Common myeloid progenitor, CD34-positive (primary cell): ENCODE data around the gene RHOBTB1. TPM values are rescaled to one million over a fixed set of nuclear protein-coding genes. Genes with fewer than 3 reads are reported as not detected.

ENCODE experiments used
- CTCF ChIA-PET: fragments of 350-600 bp; sonication (Branson Sonifier 250); formaldehyde crosslinking; loops from one replicate; lab custom pipeline; 2021; ENCODE audit warnings: antibody characterized with exemption; lab: Charles Lee
- POLR2A ChIA-PET: fragments of 350-600 bp; sonication (Branson Sonifier 250); formaldehyde crosslinking; loops from one replicate; lab custom pipeline; 2021; ENCODE audit warnings: antibody characterized with exemption; lab: Charles Lee
- DNase-seq, 3 donors: peaks; one replicate each; pipeline versions ENCODE4 v3.0.0 to v3.0.0-alpha.2; 2013
- H3K27ac ChIP-seq, 2 experiments: 1 replicate in 1 of 2; 2 replicates in 1 of 2; pipeline ENCODE4 v1.7.0; 2013; ENCODE audit warnings: inconsistent platforms in 2 of 2, low read length in 2 of 2, mild to moderate bottlenecking in 2 of 2, low read depth in 1 of 2, moderate library complexity in 1 of 2; ENCODE audit not compliant: severe bottlenecking in 2 of 2, insufficient read depth in 1 of 2, poor library complexity in 1 of 2
- H3K27me3 ChIP-seq, 5 experiments: replicated peaks in 2 of 5; 1 replicate in 3 of 5; 2 replicates in 2 of 5; pipeline versions ENCODE4 v1.6.1 to v1.7.0; 2013; ENCODE audit warnings: low read length in 4 of 5, mild to moderate bottlenecking in 2 of 5, moderate library complexity in 2 of 5, inconsistent platforms in 1 of 5; ENCODE audit not compliant: insufficient read depth in 5 of 5, control insufficient read depth in 4 of 5
- H3K36me3 ChIP-seq, 4 experiments: 1 replicate in 2 of 4; 2 replicates in 2 of 4; pipeline versions ENCODE4 v1.6.1 to v1.7.0; 2013; ENCODE audit warnings: low read length in 3 of 4, control low read depth in 1 of 4, mild to moderate bottlenecking in 1 of 4; ENCODE audit not compliant: control insufficient read depth in 4 of 4, insufficient read depth in 4 of 4
- H3K4me1 ChIP-seq, 4 experiments: 1 replicate in 3 of 4; 2 replicates in 1 of 4; pipeline versions ENCODE4 v1.6.1 to v1.7.1; 2013; ENCODE audit warnings: low read length in 3 of 4, mild to moderate bottlenecking in 3 of 4, control low read depth in 1 of 4, inconsistent platforms in 1 of 4, moderate library complexity in 1 of 4; ENCODE audit not compliant: control insufficient read depth in 4 of 4, insufficient read depth in 4 of 4; ENCODE audit errors: control extremely low read depth in 1 of 4
- H3K4me3 ChIP-seq, 7 experiments: 1 replicate in 4 of 7; 2 replicates in 3 of 7; pipeline versions ENCODE4 v1.5.1 to v1.7.0; 2013; ENCODE audit warnings: mild to moderate bottlenecking in 7 of 7, low read length in 6 of 7, moderate library complexity in 6 of 7, inconsistent platforms in 2 of 7, low read depth in 2 of 7, control low read depth in 1 of 7; ENCODE audit not compliant: insufficient read depth in 4 of 7, control insufficient read depth in 1 of 7; ENCODE audit errors: extremely low read depth in 1 of 7
- H3K9me3 ChIP-seq, 5 experiments: 1 replicate in 4 of 5; 2 replicates in 1 of 5; pipeline versions ENCODE4 v1.6.1 to v1.7.1; 2013; ENCODE audit warnings: low read length in 4 of 5, mild to moderate bottlenecking in 2 of 5, inconsistent platforms in 1 of 5, low read depth in 1 of 5, moderate library complexity in 1 of 5; ENCODE audit not compliant: control insufficient read depth in 4 of 5, insufficient read depth in 2 of 5; ENCODE audit errors: control extremely low read depth in 1 of 5
- WGBS: methylation state at CpG from one replicate; pipeline ENCODE4 v1.1.5; 2013; ENCODE audit not compliant: insufficient coverage; 5-methylcytosine and 5-hydroxymethylcytosine counted together
- polyA plus RNA-seq: library from polyadenylated mRNA; unstranded; fragments of 120-200 nt; gene quantifications from one replicate; pipeline ENCODE4 v1.2.1, GENCODE V29; 2013

Gene RHOBTB1, protein sequence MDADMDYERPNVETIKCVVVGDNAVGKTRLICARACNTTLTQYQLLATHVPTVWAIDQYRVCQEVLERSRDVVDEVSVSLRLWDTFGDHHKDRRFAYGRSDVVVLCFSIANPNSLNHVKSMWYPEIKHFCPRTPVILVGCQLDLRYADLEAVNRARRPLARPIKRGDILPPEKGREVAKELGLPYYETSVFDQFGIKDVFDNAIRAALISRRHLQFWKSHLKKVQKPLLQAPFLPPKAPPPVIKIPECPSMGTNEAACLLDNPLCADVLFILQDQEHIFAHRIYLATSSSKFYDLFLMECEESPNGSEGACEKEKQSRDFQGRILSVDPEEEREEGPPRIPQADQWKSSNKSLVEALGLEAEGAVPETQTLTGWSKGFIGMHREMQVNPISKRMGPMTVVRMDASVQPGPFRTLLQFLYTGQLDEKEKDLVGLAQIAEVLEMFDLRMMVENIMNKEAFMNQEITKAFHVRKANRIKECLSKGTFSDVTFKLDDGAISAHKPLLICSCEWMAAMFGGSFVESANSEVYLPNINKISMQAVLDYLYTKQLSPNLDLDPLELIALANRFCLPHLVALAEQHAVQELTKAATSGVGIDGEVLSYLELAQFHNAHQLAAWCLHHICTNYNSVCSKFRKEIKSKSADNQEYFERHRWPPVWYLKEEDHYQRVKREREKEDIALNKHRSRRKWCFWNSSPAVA
- 15.3 TPM for polyA plus RNA-seq

- Histone ChIP-seq H3K4me3 (peak within 1 kb of the TSS; percentile 70 to 87 (median 80)), H3K27me3 (peaks cover 0 to 1% (median 0%) of the 10 kb centered on the region in 5 experiments), H3K27ac (peak within 1 kb of the TSS; percentile 35 to 83), H3K36me3 (no peaks in the 10 kb centered on the region), H3K9me3 (no peaks in the 10 kb centered on the region), H3K4me1 (peaks cover 9 to 26% (median 15%) of the 10 kb centered on the region in 4 experiments)
- CTCF ChIA-PET: interaction anchor here (1.0 to 2.7 kb wide), 3 partner anchors 9 to 142 kb away, joined by 3 to 8 read pairs (median 4); no protein-coding TSS in a partner anchor
- WGBS: 0% methylated on average over 57 of the region's 77 CpGs
- POLR2A ChIA-PET: interaction anchor here (0.5 kb wide), 1 partner anchor 13 kb away, joined by 3 read pairs; no protein-coding TSS in a partner anchor
- peak; percentile 66 to 90 (median 86) for DNase-seq
Measured at GRCh38 chr10:60944058-60944909, at the start of gene RHOBTB1. TSS of gene RHOBTB1 (minus strand) at chr10:60944185. CDS start at chr10:60911542, 32,643 bp downstream.

DNA sequence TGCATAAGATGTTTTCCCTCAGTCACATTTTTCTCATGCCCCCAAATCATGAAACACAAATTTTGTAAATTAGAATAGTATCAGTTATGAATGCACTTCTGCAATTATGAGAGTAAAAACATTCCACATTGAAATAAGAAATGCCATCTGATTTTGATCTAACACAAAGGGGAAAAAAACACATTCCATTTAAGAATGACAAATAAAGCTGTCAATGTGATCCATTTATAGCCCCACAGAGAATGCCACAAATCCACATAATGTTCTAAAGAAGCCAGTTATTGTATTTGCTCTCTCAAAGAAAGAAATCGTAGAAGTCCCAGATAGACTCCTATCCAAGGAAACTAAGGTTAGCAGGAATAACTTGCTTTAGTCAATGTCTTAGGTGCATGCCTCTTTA lies 48.7 kb upstream of the RHOBTB1 start:
- Histone ChIP-seq H3K9me3 (peaks cover 0 to 6% (median 3%) of the 10 kb centered on the region in 5 experiments), H3K27ac (no peak overlapping the region), H3K27me3 (no peaks in the 10 kb centered on the region), H3K4me1 (no peaks in the 10 kb centered on the region), H3K36me3 (no peaks in the 10 kb centered on the region), H3K4me3 (no peak overlapping the region)
- ChIA-PET POLR2A (no interaction called here), CTCF (no interaction called here)
- whole genome bisulfite sequencing: no CpG with 5 or more reads among the region's 1 CpG
- no peak for DNase-seq

DNA sequence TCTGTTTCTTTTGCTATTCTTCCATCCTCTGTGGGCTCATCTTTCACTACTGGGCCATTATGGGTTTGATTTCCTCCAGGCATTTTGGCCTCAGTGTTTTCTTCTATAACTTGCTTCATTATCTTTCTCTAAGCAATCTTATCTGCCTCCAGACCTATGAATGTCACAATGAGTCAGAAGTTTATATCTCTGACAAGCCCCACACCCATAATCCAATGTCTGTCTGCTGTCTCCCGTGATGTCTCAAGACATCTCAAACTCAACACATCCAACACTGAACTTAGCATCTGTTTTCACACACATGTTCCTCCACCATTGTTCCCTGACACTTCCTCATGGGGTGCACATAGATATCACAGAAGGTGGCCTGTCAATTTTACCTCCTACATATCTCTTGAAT lies 46.7 kb upstream of the RHOBTB1 start:
- H3K9me3 ChIP-seq: peaks cover 0 to 6% (median 3%) of the 10 kb centered on the region in 5 experiments
- no peaks in the 10 kb centered on the region for H3K4me1 ChIP-seq
- no peak overlapping the region for H3K27ac ChIP-seq
- DNase-seq: no peak
- CTCF ChIA-PET: no interaction called here
- WGBS: 77% methylated on average over 1 of the region's 1 CpG
- no peak overlapping the region for H3K4me3 ChIP-seq
- H3K27me3 ChIP-seq: no peaks in the 10 kb centered on the region
- POLR2A ChIA-PET: no interaction called here
- H3K36me3 ChIP-seq: no peaks in the 10 kb centered on the region

DNA sequence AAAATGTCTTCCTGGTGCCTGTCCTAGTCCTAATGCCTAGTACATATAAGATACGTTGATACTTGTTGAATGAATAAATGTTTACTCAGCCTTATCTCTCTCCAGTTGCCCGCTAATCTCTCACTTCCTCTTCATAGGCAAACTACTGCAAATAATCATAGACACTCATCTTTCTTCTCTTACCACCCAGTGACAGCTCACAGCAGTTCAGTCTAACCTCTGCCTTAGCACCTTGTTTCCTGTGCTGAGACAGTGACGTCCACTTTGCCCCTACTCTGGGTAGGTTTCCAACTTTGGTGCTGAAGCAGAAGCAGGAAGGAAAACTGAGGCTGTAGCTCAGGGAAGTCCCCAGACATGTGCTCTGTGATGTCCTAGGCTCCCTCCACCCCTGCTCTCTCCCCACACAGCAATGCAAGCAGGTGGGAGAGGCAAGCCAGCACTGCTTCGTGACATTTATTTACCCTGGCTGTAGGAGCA lies 45.5 kb upstream of the RHOBTB1 start:
- ChIA-PET CTCF (no interaction called here), POLR2A (no interaction called here)
- H3K27me3 ChIP-seq: no peaks in the 10 kb centered on the region
- peak in 1 of 3 donors; percentile 54 for DNase-seq
- H3K36me3 ChIP-seq: no peaks in the 10 kb centered on the region
- 67% methylated on average over 1 of the region's 4 CpGs for WGBS
- no peak overlapping the region for H3K27ac ChIP-seq
- H3K4me1 ChIP-seq: no peaks in the 10 kb centered on the region
- H3K9me3 ChIP-seq: peaks cover 0 to 6% (median 3%) of the 10 kb centered on the region in 5 experiments
- no peak overlapping the region for H3K4me3 ChIP-seq

- no peak overlapping the region for H3K27ac ChIP-seq
- peaks cover 0 to 6% (median 3%) of the 10 kb centered on the region in 5 experiments for H3K9me3 ChIP-seq
- H3K27me3 ChIP-seq: no peaks in the 10 kb centered on the region
- no peaks in the 10 kb centered on the region for H3K4me1 ChIP-seq
- no peaks in the 10 kb centered on the region for H3K36me3 ChIP-seq
- 73% methylated on average over 3 of the region's 3 CpGs for WGBS
- DNase-seq: no peak
- CTCF ChIA-PET: no interaction called here
- POLR2A ChIA-PET: no interaction called here
- no peak overlapping the region for H3K4me3 ChIP-seq
Measured at GRCh38 chr10:60986791-60987190, 42.8 kb upstream of the RHOBTB1 start.

DNA sequence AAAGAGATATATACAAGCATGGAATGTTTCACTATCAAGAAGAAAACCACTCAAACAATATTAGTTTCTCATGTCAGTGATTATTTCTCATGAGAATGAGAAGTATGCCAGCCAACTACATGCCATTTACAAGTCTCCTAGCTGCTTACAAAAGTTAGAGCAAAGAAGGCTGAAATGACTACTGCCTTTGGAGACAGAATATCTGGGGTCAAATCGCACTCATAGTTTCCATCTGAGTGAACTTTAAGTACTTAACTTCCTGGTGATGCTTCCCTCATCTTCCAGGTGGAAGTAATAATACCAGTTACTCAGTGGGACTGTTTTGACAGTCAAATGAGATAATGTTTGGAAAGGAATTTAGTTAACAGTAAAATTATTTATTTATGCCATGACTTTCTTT lies 42.0 kb upstream of the RHOBTB1 start:
- H3K27me3 ChIP-seq: no peaks in the 10 kb centered on the region
- WGBS: 100% methylated on average over 1 of the region's 1 CpG
- CTCF ChIA-PET: no interaction called here
- POLR2A ChIA-PET: no interaction called here
- H3K36me3 ChIP-seq: no peaks in the 10 kb centered on the region
- H3K27ac ChIP-seq: no peak overlapping the region
- H3K4me3 ChIP-seq: no peak overlapping the region
- no peaks in the 10 kb centered on the region for H3K4me1 ChIP-seq
- H3K9me3 ChIP-seq: peaks cover 0 to 6% (median 3%) of the 10 kb centered on the region in 5 experiments
- no peak for DNase-seq
